ENCODE results near the gene AP3B2. TPM values are rescaled to one million over a fixed set of nuclear protein-coding genes. Genes with fewer than 3 reads are reported as not detected.

The AP3B2 gene
- total and polyA plus RNA-seq, 3 donors from 2014 or later: 12.0 to 22.9 (median 15.5) TPM

- no peaks in the 10 kb centered on the region for H3K36me3 ChIP-seq (ENCODE audit: low read depth, missing control alignments)
- WGBS, 2 donors: 63 to 84% methylated on average over 2 to 3 of the region's 3 CpGs
- TF ChIP-seq POLR2A (IDR thresholded peaks at IDR 0.05): no peak
- no peak for TF ChIP-seq CTCF (IDR thresholded peaks at IDR 0.05)
- intact Hi-C loops (cut with DNase I; ENCODE audit: low total_unique reads): no loop called here
- no peaks in the 10 kb centered on the region for H3K27me3 ChIP-seq
- no peak for DNase-seq
- H3K9me3 ChIP-seq: no peaks in the 10 kb centered on the region
- no peak overlapping the region for H3K27ac ChIP-seq
- no peak overlapping the region for H3K4me3 ChIP-seq
- no peaks in the 10 kb centered on the region for H3K4me1 ChIP-seq
Observed at GRCh38 chr15:82655606-82656005, 54.1 kb downstream of the AP3B2 start.

- intact Hi-C loops (cut with DNase I; ENCODE audit: low total_unique reads): no loop called here
- no peaks in the 10 kb centered on the region for H3K27me3 ChIP-seq
- TF ChIP-seq POLR2A (IDR thresholded peaks at IDR 0.05) (no peak), CTCF (IDR thresholded peaks at IDR 0.05) (no peak)
- no peaks in the 10 kb centered on the region for H3K36me3 ChIP-seq (ENCODE audit: low read depth, missing control alignments)
- H3K9me3 ChIP-seq: no peaks in the 10 kb centered on the region
- no peak overlapping the region for H3K27ac ChIP-seq
- H3K4me3 ChIP-seq: no peak overlapping the region
- WGBS, 2 donors: 54 to 74% methylated on average over 3 of the region's 3 CpGs
- H3K4me1 ChIP-seq: no peaks in the 10 kb centered on the region
- no peak for DNase-seq
Observed at GRCh38 chr15:82653483-82654168, 56.0 kb downstream of the AP3B2 start.

GRCh38 chr15:82651708-82652107 lies 58.0 kb downstream of the AP3B2 start:
- no peak for DNase-seq
- Histone ChIP-seq H3K36me3 (ENCODE audit: low read depth, missing control alignments) (no peaks in the 10 kb centered on the region), H3K9me3 (no peaks in the 10 kb centered on the region), H3K27me3 (no peaks in the 10 kb centered on the region), H3K4me1 (no peaks in the 10 kb centered on the region), H3K27ac (no peak overlapping the region), H3K4me3 (no peak overlapping the region)
- 90 to 95% methylated on average over 2 of the region's 2 CpGs for WGBS, 2 donors
- no peak for TF ChIP-seq CTCF (IDR thresholded peaks at IDR 0.05)
- TF ChIP-seq POLR2A (IDR thresholded peaks at IDR 0.05): no peak
- intact Hi-C loops (cut with DNase I; ENCODE audit: low total_unique reads): no loop called here

DNA sequence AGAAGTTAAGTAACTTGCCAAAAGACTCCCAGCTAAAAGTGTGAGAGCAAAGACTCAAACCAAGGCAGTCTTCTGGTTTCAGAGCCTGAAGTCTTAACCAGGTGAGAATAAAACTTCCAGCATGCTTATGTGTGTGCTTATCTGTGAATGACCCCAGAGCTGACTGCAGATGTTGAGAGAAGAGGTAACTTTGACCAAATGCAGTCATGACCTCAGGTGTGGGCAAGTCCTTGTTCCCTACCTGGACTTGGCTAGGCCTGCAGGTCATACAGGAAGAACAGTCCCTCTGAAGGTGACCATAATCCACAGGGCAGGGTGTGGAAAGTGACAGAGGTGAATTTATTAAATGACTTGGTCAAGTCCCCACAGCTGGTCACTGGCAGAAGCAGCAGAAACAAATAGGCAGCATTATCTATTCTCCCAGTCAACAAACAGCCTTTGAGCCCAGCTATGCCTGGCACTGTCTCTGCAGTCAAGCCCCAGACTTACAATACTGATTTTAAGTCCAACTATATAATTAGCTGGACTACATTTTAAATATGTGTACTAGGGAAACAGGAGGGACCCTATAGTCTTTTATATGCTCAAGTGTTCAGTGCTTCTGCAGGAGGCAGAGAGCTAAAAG lies 59.5 kb downstream of the AP3B2 start:
- Histone ChIP-seq H3K27me3 (no peaks in the 10 kb centered on the region), H3K4me3 (no peak overlapping the region), H3K9me3 (no peaks in the 10 kb centered on the region), H3K4me1 (no peaks in the 10 kb centered on the region), H3K27ac (no peak overlapping the region), H3K36me3 (ENCODE audit: low read depth, missing control alignments) (no peaks in the 10 kb centered on the region)
- DNase-seq: no peak
- TF ChIP-seq POLR2A (IDR thresholded peaks at IDR 0.05): no peak
- TF ChIP-seq CTCF (IDR thresholded peaks at IDR 0.05): no peak
- intact Hi-C loops (cut with DNase I; ENCODE audit: low total_unique reads): no loop called here

Measured in testis (tissue), 3 donors.